ENCODE data around the gene WBP2NL. TPM values are rescaled to one million over a fixed set of nuclear protein-coding genes. Genes with fewer than 3 reads are reported as not detected.
A peak's percentile ranks its signal among the peaks of the same experiment; 100 is the strongest.

Gene WBP2NL
- total RNA-seq, 4 donors from 2014 or later, result 3.7 to 6.6 TPM; not detected in 2

DNA sequence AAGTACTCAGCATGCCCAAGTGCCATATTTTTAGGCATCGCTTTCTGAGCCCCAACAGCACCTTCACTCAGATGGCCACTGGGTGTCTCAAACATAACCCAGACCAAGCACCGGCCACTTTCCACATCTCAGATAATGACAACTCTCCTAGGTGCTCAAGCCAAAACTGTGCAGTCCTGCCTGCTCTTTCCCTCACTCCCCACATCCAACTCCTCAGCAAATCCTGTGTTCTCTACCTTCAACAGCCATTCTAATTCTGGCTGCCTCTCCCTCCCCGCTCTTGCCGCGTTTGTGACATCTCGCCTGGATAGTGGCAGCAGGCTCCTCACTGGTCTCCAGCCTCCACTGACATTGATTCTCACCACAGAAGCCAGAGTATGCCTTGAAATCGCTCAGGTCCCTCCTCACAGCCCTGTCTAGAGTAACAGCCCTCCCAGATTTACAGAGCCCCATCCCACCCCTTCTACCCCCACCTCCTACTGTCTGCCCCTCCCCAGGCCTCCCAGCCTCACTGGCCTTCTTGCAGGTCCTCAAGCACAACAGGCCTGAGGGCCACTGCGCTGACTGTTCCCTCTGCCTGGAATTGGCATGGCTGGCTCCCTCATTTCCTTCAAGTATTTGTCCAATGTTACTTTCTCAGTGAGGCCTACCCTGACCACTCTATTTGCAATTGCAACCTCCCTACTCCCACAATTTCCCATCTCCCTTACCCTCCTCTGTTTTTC lies 74.2 kb downstream of the WBP2NL start:
- intact Hi-C loops (cut with DNase I; ENCODE audit: low total_unique reads), result no loop called here
- peaks cover 1 to 20% of the 10 kb centered on the region in 2 donors for H3K4me1 ChIP-seq

DNA sequence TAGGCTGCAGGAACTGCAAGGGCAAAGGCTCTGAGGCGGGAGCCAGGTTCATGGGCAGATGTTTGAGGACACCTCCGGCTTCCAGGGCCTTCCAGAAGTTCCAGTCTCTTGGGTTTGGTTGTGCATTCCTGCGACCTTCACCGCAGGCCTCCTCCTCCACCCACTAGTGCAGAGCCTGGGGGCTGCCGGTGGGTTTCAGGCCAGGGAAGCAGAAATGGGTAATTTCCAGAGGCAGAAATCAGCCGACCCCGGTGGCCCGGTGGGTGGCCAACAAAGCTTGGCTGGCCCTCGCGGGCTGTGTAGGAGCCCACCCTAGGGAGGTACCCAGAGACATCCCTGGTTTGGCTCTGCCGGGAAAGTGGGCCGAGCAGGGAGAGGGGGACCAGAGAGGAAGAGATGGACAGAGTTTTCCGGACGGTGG lies 75.0 kb downstream of the WBP2NL start:
- H3K4me1 ChIP-seq, result peaks cover 10 to 21% of the 10 kb centered on the region in 2 donors
- intact Hi-C loops (cut with DNase I; ENCODE audit: low total_unique reads), result no loop called here
- no peaks in the 10 kb centered on the region for H3K27me3 ChIP-seq
- peak overlapping the region; percentile 93 to 94 for H3K27ac ChIP-seq
- peak overlapping the region; percentile 49 to 71 for H3K4me3 ChIP-seq
- H3K36me3 ChIP-seq, result no peaks in the 10 kb centered on the region
- no peaks in the 10 kb centered on the region for H3K9me3 ChIP-seq
- TF ChIP-seq, protein P1, sequence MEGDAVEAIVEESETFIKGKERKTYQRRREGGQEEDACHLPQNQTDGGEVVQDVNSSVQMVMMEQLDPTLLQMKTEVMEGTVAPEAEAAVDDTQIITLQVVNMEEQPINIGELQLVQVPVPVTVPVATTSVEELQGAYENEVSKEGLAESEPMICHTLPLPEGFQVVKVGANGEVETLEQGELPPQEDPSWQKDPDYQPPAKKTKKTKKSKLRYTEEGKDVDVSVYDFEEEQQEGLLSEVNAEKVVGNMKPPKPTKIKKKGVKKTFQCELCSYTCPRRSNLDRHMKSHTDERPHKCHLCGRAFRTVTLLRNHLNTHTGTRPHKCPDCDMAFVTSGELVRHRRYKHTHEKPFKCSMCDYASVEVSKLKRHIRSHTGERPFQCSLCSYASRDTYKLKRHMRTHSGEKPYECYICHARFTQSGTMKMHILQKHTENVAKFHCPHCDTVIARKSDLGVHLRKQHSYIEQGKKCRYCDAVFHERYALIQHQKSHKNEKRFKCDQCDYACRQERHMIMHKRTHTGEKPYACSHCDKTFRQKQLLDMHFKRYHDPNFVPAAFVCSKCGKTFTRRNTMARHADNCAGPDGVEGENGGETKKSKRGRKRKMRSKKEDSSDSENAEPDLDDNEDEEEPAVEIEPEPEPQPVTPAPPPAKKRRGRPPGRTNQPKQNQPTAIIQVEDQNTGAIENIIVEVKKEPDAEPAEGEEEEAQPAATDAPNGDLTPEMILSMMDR (IDR thresholded peaks at IDR 0.05), result no peak
- TF ChIP-seq POLR2A (IDR thresholded peaks at IDR 0.05), result no peak
- DNase-seq, result no peak

More for the DNA sequence above, 74.2 kb downstream of the WBP2NL start:
- DNase-seq, result no peak
- H3K27me3 ChIP-seq, result no peaks in the 10 kb centered on the region
- no peak overlapping the region for H3K4me3 ChIP-seq
- no peaks in the 10 kb centered on the region for H3K36me3 ChIP-seq
- TF ChIP-seq POLR2A (IDR thresholded peaks at IDR 0.05), result no peak
- TF ChIP-seq, protein P1 (IDR thresholded peaks at IDR 0.05), result no peak
- H3K9me3 ChIP-seq, result no peaks in the 10 kb centered on the region
- H3K27ac ChIP-seq, result no peak overlapping the region

DNA sequence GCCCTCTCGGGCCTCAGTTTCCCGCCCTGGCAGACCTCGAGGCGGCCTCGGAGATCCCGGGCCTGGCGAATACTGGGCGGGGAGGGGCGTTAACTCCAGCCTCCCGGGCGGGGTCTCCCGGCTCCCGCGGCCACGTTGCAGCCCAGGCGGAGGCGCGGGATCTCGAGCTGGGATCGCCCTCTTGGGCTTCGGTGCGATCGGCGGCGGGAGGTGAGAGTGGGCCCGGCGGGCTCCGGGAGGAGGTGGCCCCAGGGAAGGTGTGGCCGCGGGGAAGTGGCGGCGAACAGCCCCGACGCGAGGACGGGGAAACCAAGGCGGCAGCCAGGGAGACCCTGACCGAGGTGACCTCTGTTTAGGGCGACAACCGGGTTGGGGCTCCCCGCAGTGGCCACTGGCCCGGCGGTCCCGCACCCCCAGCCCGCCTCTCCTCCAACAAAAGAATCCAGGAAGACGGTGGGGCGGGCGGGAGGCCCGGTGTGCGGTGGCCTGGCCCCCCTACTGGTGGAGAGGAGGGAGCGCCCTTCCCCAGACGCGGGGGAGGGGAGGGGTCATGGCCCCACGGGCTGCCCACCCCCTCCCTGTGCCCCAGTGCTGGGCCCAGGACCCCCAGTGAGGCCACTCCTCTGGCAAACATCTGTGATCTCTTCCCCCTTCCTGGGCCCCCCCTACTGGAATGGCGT lies 75.7 kb downstream of the WBP2NL start, which contains the start of gene PHETA2:
PHETA2 (plus strand) TSS at position 117 of the 680 bp plus-strand sequence. CDS start 3,046 bp downstream, outside the sequence.
- Histone ChIP-seq H3K4me1 (peaks cover 11 to 24% of the 10 kb centered on the region in 2 donors), H3K4me3 (peak within 1 kb of the TSS; percentile 49 to 71), H3K27ac (peak within 1 kb of the TSS; percentile 93 to 94), H3K36me3 (no peaks in the 10 kb centered on the region), H3K9me3 (no peaks in the 10 kb centered on the region), H3K27me3 (no peaks in the 10 kb centered on the region)
- peak; percentile 59 to 62 for DNase-seq
- intact Hi-C loops (cut with DNase I; ENCODE audit: low total_unique reads), result no loop called here
- TF ChIP-seq, protein P1 (IDR thresholded peaks at IDR 0.05), result peak in 3 of 4 experiments; percentile 22 to 55 (median 44)
- peak; percentile 6 to 39 for TF ChIP-seq POLR2A (IDR thresholded peaks at IDR 0.05)

DNA sequence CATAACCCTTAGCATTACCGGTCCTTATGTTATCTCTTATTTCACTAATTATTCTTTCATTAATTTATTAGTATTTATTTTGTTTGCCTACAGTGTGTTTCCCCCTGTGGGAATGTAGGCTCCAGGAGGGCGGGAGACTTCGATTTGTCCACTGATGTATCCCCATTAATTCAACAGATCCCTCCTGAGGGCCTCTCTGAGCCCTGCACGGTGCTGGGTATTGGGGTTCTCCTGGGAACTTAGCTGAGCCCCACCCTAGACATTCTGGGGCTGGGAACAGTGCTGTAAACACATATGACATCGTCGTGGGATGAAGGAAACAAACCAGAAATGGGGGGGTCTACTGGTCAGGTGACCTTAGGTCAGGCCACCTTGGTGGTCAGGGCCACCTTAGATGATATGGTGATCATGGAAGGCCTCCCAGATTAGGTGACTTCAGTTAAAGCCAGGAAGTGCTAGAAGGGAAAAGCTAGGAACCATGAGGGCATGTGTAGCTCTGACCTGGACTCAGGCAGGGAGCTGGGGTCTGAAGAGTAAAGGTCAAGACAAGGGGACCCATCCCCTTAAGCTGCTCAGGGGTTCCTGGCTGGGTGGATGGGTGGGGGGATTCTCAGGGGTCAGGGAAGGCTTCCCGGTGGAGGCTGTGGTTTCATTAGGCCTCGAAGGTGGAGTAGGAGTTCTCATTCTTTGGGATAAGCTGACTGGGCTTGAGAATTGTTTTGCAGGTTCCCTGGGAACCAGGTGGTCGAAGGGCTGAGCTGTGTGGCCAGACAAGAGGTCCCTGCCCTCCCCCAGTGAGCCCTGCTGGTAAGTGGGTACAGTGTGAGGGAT lies 76.5 kb downstream of the WBP2NL start:
- no peaks in the 10 kb centered on the region for H3K27me3 ChIP-seq
- no peaks in the 10 kb centered on the region for H3K9me3 ChIP-seq
- intact Hi-C loops (cut with DNase I; ENCODE audit: low total_unique reads), result no loop called here
- H3K27ac ChIP-seq, result peak overlapping the region; percentile 93 to 94
- TF ChIP-seq POLR2A (IDR thresholded peaks at IDR 0.05), result no peak
- TF ChIP-seq, protein P1 (IDR thresholded peaks at IDR 0.05), result no peak
- no peak for DNase-seq
- peaks cover 11 to 19% of the 10 kb centered on the region in 2 donors for H3K4me1 ChIP-seq
- no peaks in the 10 kb centered on the region for H3K36me3 ChIP-seq
- H3K4me3 ChIP-seq, result peak overlapping the region; percentile 49 to 71
